Endothelial cell of coronary artery (primary cell): ENCODE results near the gene HSPA4. TPM values are rescaled to one million over a fixed set of nuclear protein-coding genes. Genes with fewer than 3 reads are reported as not detected.

Experiments
- total RNA-seq: library from RNA; depleted of rRNA; stranded (reverse); fragments of >200 nt; gene quantifications from 2 replicates; pipeline ENCODE4 v1.2.3, GENCODE V29; 2014

The HSPA4 gene
- total RNA-seq, result 110 and 115 TPM in 2 replicates

GRCh38 chr5:133051542-133052316 is at the start of gene HSPA4:
Gene HSPA4, plus strand, starts transcription at chr5:133052013. Its CDS starts 238 bp downstream, at chr5:133052251.

DNA sequence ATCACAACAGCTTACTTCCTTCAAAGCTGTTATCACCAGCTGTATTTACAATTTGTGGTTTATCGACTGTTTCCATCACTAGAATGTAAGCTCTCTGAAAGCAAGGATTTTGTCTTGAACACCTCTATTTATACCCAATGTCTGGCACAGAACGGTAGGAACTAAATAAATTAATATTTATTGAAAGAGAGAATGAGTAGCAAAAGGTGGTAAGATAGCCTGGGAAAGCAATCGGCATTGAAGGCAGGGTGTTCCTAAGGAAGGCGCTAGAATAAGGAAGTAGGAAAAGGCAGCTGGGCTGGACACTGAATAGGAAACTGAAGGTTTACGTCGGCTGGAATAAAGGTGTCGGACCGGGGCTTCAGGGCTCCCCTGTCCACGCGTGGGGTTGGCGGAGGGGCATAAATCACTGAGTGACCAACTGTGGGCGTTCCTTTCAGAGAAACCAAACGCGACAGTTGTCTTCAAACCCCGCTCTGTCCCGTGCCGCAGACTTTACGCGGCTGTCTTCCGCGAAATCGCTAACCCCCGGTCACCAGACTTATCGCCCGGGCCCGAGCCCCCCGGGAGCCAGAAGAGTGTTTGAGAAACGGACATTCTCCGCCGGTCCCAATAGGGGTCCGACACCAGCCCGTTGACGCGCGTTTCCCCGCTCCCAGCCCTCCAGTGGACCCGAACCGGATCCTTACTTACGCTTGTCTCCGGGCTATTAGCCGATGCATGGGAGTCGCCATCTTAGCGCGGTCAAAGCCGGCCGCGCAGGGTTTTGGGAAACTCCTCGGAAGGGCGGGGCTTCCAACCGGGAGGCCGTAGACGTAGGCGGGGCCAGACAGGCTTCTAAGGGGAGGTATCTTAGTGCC is 25.8 kb upstream of the HSPA4 start, which contains the start of gene ZCCHC10:
Gene ZCCHC10, minus strand, starts transcription at position 746 of the 860 bp plus-strand sequence. Its CDS starts 12 bp downstream, at position 734.

Other genes with a start within 250 kb of the HSPA4 start
- not detected in 2 replicates for gene SOWAHA, start 238.7 kb upstream of the HSPA4 start, total RNA-seq
- gene SHROOM1, start 221.4 kb upstream of the HSPA4 start, total RNA-seq, result 4.2 and 4.3 TPM in 2 replicates
- gene GDF9, start 185.5 kb upstream of the HSPA4 start, total RNA-seq, result under 0.01 and 0.09 TPM in 2 replicates
- gene UQCRQ, start 185.4 kb upstream of the HSPA4 start, total RNA-seq, result 84.6 and 115 TPM in 2 replicates
- 0.09 and 0.19 TPM in 2 replicates for gene LEAP2, start 178.3 kb upstream of the HSPA4 start, total RNA-seq
- 30.4 and 34.4 TPM in 2 replicates for gene AFF4, start 88.4 kb upstream of the HSPA4 start, total RNA-seq
- gene ZCCHC10, start 25.5 kb upstream of the HSPA4 start, total RNA-seq, result 9.9 and 15.6 TPM in 2 replicates